ENCODE measurements around the gene PPP1R13B.

DNA sequence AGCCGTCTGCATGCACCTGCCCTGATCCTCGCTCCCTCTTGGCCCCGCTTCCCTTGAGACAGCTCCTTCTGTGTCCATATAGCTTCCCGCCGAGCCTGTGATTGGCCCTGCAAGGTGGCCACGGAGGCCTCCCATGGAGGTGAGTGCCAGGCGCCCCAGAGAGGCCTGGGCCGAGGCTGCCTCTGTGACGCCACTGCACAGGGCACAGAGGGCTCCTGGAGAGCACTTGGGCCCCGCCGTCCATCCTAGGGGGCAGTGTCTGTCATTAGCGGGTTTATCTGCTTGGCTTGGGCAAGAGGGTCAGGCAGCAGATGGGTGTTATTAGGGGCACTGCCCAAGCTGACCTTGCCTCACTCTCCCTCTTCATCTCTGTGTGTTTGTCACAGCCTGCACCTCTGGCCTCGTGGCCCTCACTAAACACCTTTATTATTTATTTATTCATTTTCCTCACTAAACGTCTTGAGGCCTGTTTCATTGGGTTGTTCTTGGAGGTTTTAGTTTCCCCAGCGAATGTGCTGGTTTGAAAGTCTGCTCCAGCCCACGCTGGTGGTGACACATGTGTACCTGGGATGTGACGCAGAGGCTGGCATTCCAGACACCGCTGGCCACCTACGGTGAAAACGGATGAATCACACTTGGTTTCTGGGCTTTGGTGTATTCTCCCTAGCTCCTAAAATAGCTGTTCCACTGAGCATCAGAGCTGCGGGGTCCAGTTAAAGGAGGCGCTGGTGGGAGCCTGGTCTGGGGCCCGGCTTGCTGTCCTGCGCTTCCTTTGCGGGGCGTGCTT lies 125.8 kb downstream of the PPP1R13B start:
- TF ChIP-seq CTCF (IDR thresholded peaks at IDR 0.05; ENCODE audit: low read depth, low read length): no peak
- TF ChIP-seq POLR2A (IDR thresholded peaks at IDR 0.05; ENCODE audit: extremely low read depth, insufficient read length): no peak
- TF ChIP-seq, protein P1, sequence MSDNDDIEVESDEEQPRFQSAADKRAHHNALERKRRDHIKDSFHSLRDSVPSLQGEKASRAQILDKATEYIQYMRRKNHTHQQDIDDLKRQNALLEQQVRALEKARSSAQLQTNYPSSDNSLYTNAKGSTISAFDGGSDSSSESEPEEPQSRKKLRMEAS (IDR thresholded peaks at IDR 0.05; ENCODE audit: low read depth, low read length): no peak

All from NB4 (cell line).